HepG2 (cell line): Measurements from ENCODE around the gene TBCD. TPM values are rescaled to one million over a fixed set of nuclear protein-coding genes. Genes with fewer than 3 reads are reported as not detected.

Experiments
- ATAC-seq: fragments of 200-7000 bp; cut with Tn5 transposase; 3 replicates; pipeline ENCODE4 v1.9.1; 2020; ENCODE audit warnings: mild to moderate bottlenecking, moderate library complexity
- BruUV-seq: library from RNA; stranded (reverse); fragments of 400-500 nt; replicated peaks from 2 replicates; lab custom pipeline; 2021; lab: Mats Ljungman, UMichigan
- CTCF ChIA-PET: fragments of 300-600 bp; formaldehyde crosslinking; extraction: SDS; loops from one replicate; lab custom pipeline; 2021; ENCODE audit warnings: low total read pairs, inconsistent platforms, low intra/inter-chr PET ratio; lab: Yijun Ruan, JAX
- POLR2A ChIA-PET: fragments of 350-600 bp; sonication (Branson Sonifier 250); formaldehyde crosslinking; loops from one replicate; lab custom pipeline; 2020; ENCODE audit warnings: antibody characterized with exemption, inconsistent platforms; lab: Yijun Ruan, JAX
- DNase-seq: peaks from one replicate; pipeline ENCODE4 v3.0.0-alpha.2; 2015; ENCODE audit warnings: low spot score
- FAIRE-seq: peaks from 3 replicates; lab custom pipeline; 2011; peaks lifted over from hg19 to GRCh38; lab: Jason Lieb, UNC
- H2AFZ ChIP-seq: one replicate; pipeline ENCODE4 v1.6.1; 2011; ENCODE audit warnings: low read length, inconsistent platforms
- H3K27ac ChIP-seq: fragments of 300-600 bp; 3 replicates; pipeline ENCODE4 v1.8.0; 2011; ENCODE audit warnings: mixed run types, mild to moderate bottlenecking, mixed read lengths, low read length, inconsistent platforms; ENCODE audit not compliant: insufficient read depth; ENCODE audit errors: extremely low read length
- H3K27me3 ChIP-seq, 2 experiments: fragments of 200-600 bp in 1 of 2; 2 replicates in 1 of 2; 3 replicates in 1 of 2; pipeline versions ENCODE4 v1.6.0 to v1.8.0; 2011; ENCODE audit warnings: low read length in 2 of 2, mild to moderate bottlenecking in 2 of 2, moderate library complexity in 2 of 2, inconsistent platforms in 1 of 2; ENCODE audit not compliant: insufficient read depth in 2 of 2, control insufficient read depth in 1 of 2
- H3K36me3 ChIP-seq, 2 experiments: fragments of 200-600 bp in 1 of 2; replicated peaks in 1 of 2; 2 replicates in 1 of 2; 3 replicates in 1 of 2; pipeline versions ENCODE4 v1.5.1 to v1.8.0; 2011; ENCODE audit warnings: low read length in 2 of 2, inconsistent platforms in 1 of 2; ENCODE audit not compliant: insufficient read depth in 2 of 2, control insufficient read depth in 1 of 2
- H3K4me1 ChIP-seq: 2 replicates; pipeline ENCODE4 v1.5.1; 2012; ENCODE audit warnings: low read length, inconsistent platforms; ENCODE audit not compliant: insufficient read depth
- H3K4me2 ChIP-seq: 2 replicates; pipeline ENCODE4 v1.6.0; 2011; ENCODE audit warnings: low read depth, low read length, inconsistent platforms
- H3K4me3 ChIP-seq, 3 experiments: fragments of 200-600 bp in 1 of 3; sonication (generic), shearing (Covaris generic) in 1 of 3; replicated peaks in 1 of 3; 2 replicates each; pipeline ENCODE4 v1.5.1; 2011 to 2016; ENCODE audit warnings: low read length in 3 of 3, inconsistent platforms in 2 of 3, low read depth in 2 of 3, mild to moderate bottlenecking in 2 of 3, control low read depth in 1 of 3, mixed read lengths in 1 of 3; ENCODE audit not compliant: insufficient read depth in 1 of 3
- H3K79me2 ChIP-seq: one replicate; pipeline ENCODE4 v1.6.1; 2011; ENCODE audit warnings: low read length, inconsistent platforms; ENCODE audit not compliant: insufficient read depth
- H3K9ac ChIP-seq: 2 replicates; pipeline ENCODE4 v1.6.0; 2011; ENCODE audit warnings: mild to moderate bottlenecking, low read depth, low read length, inconsistent platforms; ENCODE audit not compliant: insufficient read depth
- H3K9me3 ChIP-seq: 2 replicates; pipeline ENCODE4 v1.5.1; 2012; ENCODE audit warnings: mild to moderate bottlenecking, low read length
- H4K20me1 ChIP-seq: 2 replicates; pipeline ENCODE4 v1.6.0; 2011; ENCODE audit warnings: inconsistent platforms, mild to moderate bottlenecking, low read length, moderate library complexity; ENCODE audit not compliant: insufficient read depth
- CBX5 ChIP-seq: sonication (generic); formaldehyde crosslinking; IDR thresholded peaks from 2 replicates; pipeline ENCODE4 v1.4.0; 2020; ENCODE audit warnings: missing genetic modification reagents, borderline replicate concordance
- HOXA3 ChIP-seq: sonication (generic); formaldehyde crosslinking; IDR thresholded peaks from 2 replicates; pipeline ENCODE4 v1.5.0; 2020; ENCODE audit warnings: missing genetic modification reagents
- KDM1A ChIP-seq: IDR thresholded peaks from 2 replicates; pipeline ENCODE4 v1.6.1; 2016; ENCODE audit warnings: missing compliant biosample characterization
- MED13 ChIP-seq: sonication (generic); formaldehyde crosslinking; IDR thresholded peaks from 2 replicates; pipeline ENCODE4 v1.5.0; 2020; ENCODE audit warnings: missing genetic modification reagents
- TP53 ChIP-seq: sonication (generic); formaldehyde crosslinking; conservative IDR thresholded peaks from 2 replicates; pipeline ENCODE4 v1.4.0; 2020; ENCODE audit warnings: missing genetic modification reagents
- WGBS: methylation state at CpG from one replicate; pipeline ENCODE4 v1.1.6; 2017; ENCODE audit warnings: low lambda C conversion rate; 5-methylcytosine and 5-hydroxymethylcytosine counted together
- in situ Hi-C: cut with HindIII; loops from 2 replicates; pipeline ENCODE4 v1.10.0; 2017; ENCODE audit warnings: low pct_unique_long_range_greater_than_20kb; ENCODE audit not compliant: extremely low pct_ligation_motif_present
- intact Hi-C: fragments of 100-400 bp; cut with micrococcal nuclease; formaldehyde crosslinking; loops from one replicate; pipeline ENCODE4 v1.10.0; 2022; ENCODE audit not compliant: unreplicated experiment
- polyA plus RNA-seq, 8 experiments: library from polyadenylated mRNA; depleted of rRNA in 3 of 8; stranded (reverse) in 7 of 8; unstranded in 1 of 8; fragments of >200 nt; fragmentation: Illumina TruSeq in 4 of 8; extraction: Trizol in 4 of 8; gene quantifications; 2 replicates each; pipeline versions ENCODE4 v1.2.1 to v1.2.3, GENCODE V29; 2011 to 2016; ENCODE audit warnings: low read depth in 4 of 8, missing spikeins in 1 of 8, mixed read lengths in 1 of 8; ENCODE audit not compliant: insufficient read depth in 1 of 8
- total RNA-seq, 5 experiments: library from RNA; depleted of rRNA; stranded (reverse); fragments of >200 nt; fragmentation: Illumina TruSeq; extraction: Trizol; gene quantifications; 2 replicates each; pipeline ENCODE4 v1.2.3, GENCODE V29; 2016; ENCODE audit warnings: low read depth in 1 of 5
- TF ChIP-seq, protein P1 (sequence below): sonication (generic); formaldehyde crosslinking; IDR thresholded peaks from 2 replicates; pipeline ENCODE4 v1.4.0; 2020; ENCODE audit warnings: mild to moderate bottlenecking, missing genetic modification reagents
- TF ChIP-seq, protein P2 (sequence below): sonication (generic); formaldehyde crosslinking; IDR thresholded peaks from 2 replicates; pipeline ENCODE4 v1.8.1; 2022; ENCODE audit warnings: low read depth, mild to moderate bottlenecking, missing genetic modification reagents
- TF ChIP-seq, protein P3 (sequence below): sonication (generic); formaldehyde crosslinking; IDR thresholded peaks from 2 replicates; pipeline ENCODE4 v1.4.0; 2020; ENCODE audit warnings: missing genetic modification reagents

The TBCD gene
- total and polyA plus RNA-seq, 2 of the 13 experiments (the other 11 are each of a cell fraction or from before 2014, with no cell fraction given): 33.9 to 54.8 TPM

DNA sequence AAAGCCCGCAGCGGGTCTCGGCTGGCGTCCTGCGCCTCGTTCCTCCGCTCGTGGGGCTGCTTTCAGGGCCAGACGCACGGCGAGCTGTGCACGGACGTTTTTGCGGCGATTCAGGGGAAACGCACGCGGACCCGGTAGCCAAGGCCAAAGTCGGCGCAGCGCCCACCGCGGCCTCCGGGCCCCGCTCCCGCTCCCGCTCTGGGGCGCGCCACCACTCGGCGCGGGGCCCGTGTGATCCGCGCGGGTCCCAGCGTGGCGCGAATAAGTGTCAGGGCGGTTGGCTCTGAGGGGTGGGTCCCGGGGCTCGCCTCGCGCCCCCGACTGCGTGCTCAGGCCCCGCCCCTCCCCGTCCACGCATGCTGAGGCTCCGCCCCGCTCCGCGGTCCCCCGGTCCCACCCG, 694 bp upstream of the TBCD start:
- in situ Hi-C loops (loop anchor here (5.0 kb wide), 1 partner anchor 34 kb away; the partner anchor contains the start of gene FN3KRP), intact Hi-C loops (loop anchor here (5.0 kb wide), 1 partner anchor 34 kb away; the partner anchor contains the start of gene FN3KRP)
- BruUV-seq: no TSS peak
- H3K36me3 ChIP-seq: peaks cover 1 to 2% of the 10 kb centered on the region in 2 experiments; a peak in 4 of 5 replicates
- no peak for DNase-seq
- H3K79me2 ChIP-seq: peaks cover 14% of the 10 kb centered on the region
- H3K9ac ChIP-seq: no peak overlapping the region
- TF ChIP-seq, protein P1, sequence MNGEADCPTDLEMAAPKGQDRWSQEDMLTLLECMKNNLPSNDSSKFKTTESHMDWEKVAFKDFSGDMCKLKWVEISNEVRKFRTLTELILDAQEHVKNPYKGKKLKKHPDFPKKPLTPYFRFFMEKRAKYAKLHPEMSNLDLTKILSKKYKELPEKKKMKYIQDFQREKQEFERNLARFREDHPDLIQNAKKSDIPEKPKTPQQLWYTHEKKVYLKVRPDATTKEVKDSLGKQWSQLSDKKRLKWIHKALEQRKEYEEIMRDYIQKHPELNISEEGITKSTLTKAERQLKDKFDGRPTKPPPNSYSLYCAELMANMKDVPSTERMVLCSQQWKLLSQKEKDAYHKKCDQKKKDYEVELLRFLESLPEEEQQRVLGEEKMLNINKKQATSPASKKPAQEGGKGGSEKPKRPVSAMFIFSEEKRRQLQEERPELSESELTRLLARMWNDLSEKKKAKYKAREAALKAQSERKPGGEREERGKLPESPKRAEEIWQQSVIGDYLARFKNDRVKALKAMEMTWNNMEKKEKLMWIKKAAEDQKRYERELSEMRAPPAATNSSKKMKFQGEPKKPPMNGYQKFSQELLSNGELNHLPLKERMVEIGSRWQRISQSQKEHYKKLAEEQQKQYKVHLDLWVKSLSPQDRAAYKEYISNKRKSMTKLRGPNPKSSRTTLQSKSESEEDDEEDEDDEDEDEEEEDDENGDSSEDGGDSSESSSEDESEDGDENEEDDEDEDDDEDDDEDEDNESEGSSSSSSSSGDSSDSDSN: no peak
- TF ChIP-seq, protein P2, sequence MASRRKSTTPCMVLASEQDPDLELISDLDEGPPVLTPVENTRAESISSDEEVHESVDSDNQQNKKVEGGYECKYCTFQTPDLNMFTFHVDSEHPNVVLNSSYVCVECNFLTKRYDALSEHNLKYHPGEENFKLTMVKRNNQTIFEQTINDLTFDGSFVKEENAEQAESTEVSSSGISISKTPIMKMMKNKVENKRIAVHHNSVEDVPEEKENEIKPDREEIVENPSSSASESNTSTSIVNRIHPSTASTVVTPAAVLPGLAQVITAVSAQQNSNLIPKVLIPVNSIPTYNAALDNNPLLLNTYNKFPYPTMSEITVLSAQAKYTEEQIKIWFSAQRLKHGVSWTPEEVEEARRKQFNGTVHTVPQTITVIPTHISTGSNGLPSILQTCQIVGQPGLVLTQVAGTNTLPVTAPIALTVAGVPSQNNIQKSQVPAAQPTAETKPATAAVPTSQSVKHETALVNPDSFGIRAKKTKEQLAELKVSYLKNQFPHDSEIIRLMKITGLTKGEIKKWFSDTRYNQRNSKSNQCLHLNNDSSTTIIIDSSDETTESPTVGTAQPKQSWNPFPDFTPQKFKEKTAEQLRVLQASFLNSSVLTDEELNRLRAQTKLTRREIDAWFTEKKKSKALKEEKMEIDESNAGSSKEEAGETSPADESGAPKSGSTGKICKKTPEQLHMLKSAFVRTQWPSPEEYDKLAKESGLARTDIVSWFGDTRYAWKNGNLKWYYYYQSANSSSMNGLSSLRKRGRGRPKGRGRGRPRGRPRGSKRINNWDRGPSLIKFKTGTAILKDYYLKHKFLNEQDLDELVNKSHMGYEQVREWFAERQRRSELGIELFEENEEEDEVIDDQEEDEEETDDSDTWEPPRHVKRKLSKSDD (CRISPR knock-in tag): peak; percentile 18; the same call in 1 of the 2 replicates
- TF ChIP-seq, protein P3, sequence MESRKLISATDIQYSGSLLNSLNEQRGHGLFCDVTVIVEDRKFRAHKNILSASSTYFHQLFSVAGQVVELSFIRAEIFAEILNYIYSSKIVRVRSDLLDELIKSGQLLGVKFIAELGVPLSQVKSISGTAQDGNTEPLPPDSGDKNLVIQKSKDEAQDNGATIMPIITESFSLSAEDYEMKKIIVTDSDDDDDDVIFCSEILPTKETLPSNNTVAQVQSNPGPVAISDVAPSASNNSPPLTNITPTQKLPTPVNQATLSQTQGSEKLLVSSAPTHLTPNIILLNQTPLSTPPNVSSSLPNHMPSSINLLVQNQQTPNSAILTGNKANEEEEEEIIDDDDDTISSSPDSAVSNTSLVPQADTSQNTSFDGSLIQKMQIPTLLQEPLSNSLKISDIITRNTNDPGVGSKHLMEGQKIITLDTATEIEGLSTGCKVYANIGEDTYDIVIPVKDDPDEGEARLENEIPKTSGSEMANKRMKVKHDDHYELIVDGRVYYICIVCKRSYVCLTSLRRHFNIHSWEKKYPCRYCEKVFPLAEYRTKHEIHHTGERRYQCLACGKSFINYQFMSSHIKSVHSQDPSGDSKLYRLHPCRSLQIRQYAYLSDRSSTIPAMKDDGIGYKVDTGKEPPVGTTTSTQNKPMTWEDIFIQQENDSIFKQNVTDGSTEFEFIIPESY (CRISPR knock-in tag): peak; percentile 88
- no peak for TF ChIP-seq TP53 (CRISPR knock-in tag)
- TF ChIP-seq CBX5 (CRISPR knock-in tag): no peak
- no peak for TF ChIP-seq KDM1A (CRISPR knock-in tag)
- no peak for TF ChIP-seq MED13 (CRISPR knock-in tag)
- peak; percentile 57 for TF ChIP-seq HOXA3 (CRISPR knock-in tag)
- H3K4me2 ChIP-seq: no peak overlapping the region
- CTCF ChIA-PET: no interaction called here
- no peak overlapping the region for H2AFZ ChIP-seq
- H3K27ac ChIP-seq: no peak overlapping the region
- peaks cover 22% of the 10 kb centered on the region for H3K4me1 ChIP-seq
- WGBS: 92% methylated on average over 55 of the region's 56 CpGs
- H3K27me3 ChIP-seq: no peaks in the 10 kb centered on the region; a peak in 1 of 5 replicates
- H4K20me1 ChIP-seq: no peaks in the 10 kb centered on the region
- H3K9me3 ChIP-seq: no peaks in the 10 kb centered on the region
- FAIRE-seq: no peak
- no peak for ATAC-seq
- no peak overlapping the region for H3K4me3 ChIP-seq
- POLR2A ChIA-PET: no interaction called here
